OCI-LY7 (cell line): ENCODE measurements around the gene LIMD2. TPM values are rescaled to one million over a fixed set of nuclear protein-coding genes. Genes with fewer than 3 reads are reported as not detected.

Experiments used
- BruUV-seq: library from RNA; stranded (reverse); fragments of 400-500 nt; replicated peaks from 2 replicates; lab custom pipeline; 2021; lab: Mats Ljungman, UMichigan
- CTCF ChIA-PET: fragments of 300-600 bp; sonication (Branson Sonifier 250); formaldehyde crosslinking; loops from one replicate; lab custom pipeline; 2022; ENCODE audit warnings: antibody characterized with exemption; ENCODE audit not compliant: unreplicated experiment; lab: Charles Lee
- POLR2A ChIA-PET: fragments of 300-600 bp; sonication (Branson Sonifier 250); formaldehyde crosslinking; loops from one replicate; lab custom pipeline; 2022; ENCODE audit warnings: antibody characterized with exemption; lab: Charles Lee
- DNase-seq: peaks from one replicate; pipeline ENCODE4 v3.0.0-alpha.2; 2015; ENCODE audit warnings: low spot score
- H2AFZ ChIP-seq: fragments of 200-600 bp; sonication (generic), shearing (Covaris generic); 2 replicates; pipeline ENCODE4 v1.6.1; 2014; ENCODE audit warnings: mild to moderate bottlenecking, antibody characterized with exemption, low read length, moderate library complexity
- H3K27ac ChIP-seq: fragments of 200-600 bp; sonication (generic); 2 replicates; pipeline ENCODE4 v1.5.1; 2014; ENCODE audit warnings: mixed run types, low read depth, mild to moderate bottlenecking, moderate library complexity, low read length, inconsistent platforms; ENCODE audit not compliant: poor library complexity, severe bottlenecking
- H3K36me3 ChIP-seq: fragments of 200-600 bp; sonication (generic); 2 replicates; pipeline ENCODE4 v1.6.1; 2014; ENCODE audit warnings: mild to moderate bottlenecking, antibody characterized with exemption, low read length, moderate library complexity, mixed read lengths; ENCODE audit not compliant: insufficient read depth
- H3K4me1 ChIP-seq: fragments of 200-600 bp; sonication (generic); 2 replicates; pipeline ENCODE4 v1.5.1; 2014; ENCODE audit warnings: mild to moderate bottlenecking, low read length; ENCODE audit not compliant: insufficient read depth, poor library complexity, severe bottlenecking
- H3K4me2 ChIP-seq: fragments of 200-600 bp; sonication (generic); 2 replicates; pipeline ENCODE4 v1.6.1; 2014; ENCODE audit warnings: mild to moderate bottlenecking, low read length
- H3K4me3 ChIP-seq: fragments of 200-600 bp; sonication (generic); 2 replicates; pipeline ENCODE4 v1.5.1; 2014; ENCODE audit warnings: mild to moderate bottlenecking, low read depth, low read length; ENCODE audit not compliant: poor library complexity, severe bottlenecking
- H3K79me2 ChIP-seq: fragments of 200-600 bp; sonication (generic); 2 replicates; pipeline ENCODE4 v1.6.1; 2016; ENCODE audit warnings: low read depth, mild to moderate bottlenecking, low read length, moderate library complexity, mixed read lengths; ENCODE audit not compliant: insufficient read depth
- H3K9me2 ChIP-seq: fragments of 200-600 bp; sonication (generic); 2 replicates; pipeline ENCODE4 v1.6.1; 2016; ENCODE audit warnings: mild to moderate bottlenecking, low read length, mixed read lengths; ENCODE audit not compliant: insufficient read depth
- H3K9me3 ChIP-seq: fragments of 200-600 bp; sonication (generic); 2 replicates; pipeline ENCODE4 v1.6.1; 2014; ENCODE audit warnings: mild to moderate bottlenecking, mixed run types, low read length, mixed read lengths
- H4K20me1 ChIP-seq: fragments of 200-600 bp; sonication (generic); 2 replicates; pipeline ENCODE4 v1.6.1; 2014; ENCODE audit warnings: mild to moderate bottlenecking, antibody characterized with exemption, low read length, moderate library complexity, mixed read lengths; ENCODE audit not compliant: insufficient read depth
- CTCF ChIP-seq: fragments of 200-600 bp; sonication (generic); conservative IDR thresholded peaks from 2 replicates; pipeline ENCODE4 v1.5.1; 2014; ENCODE audit warnings: mild to moderate bottlenecking, antibody characterized with exemption, low read length, moderate library complexity, mixed read lengths
- EZH2phosphoT487 ChIP-seq: fragments of 200-600 bp; sonication (generic); IDR thresholded peaks from 2 replicates; pipeline ENCODE4 v1.6.1; 2018; ENCODE audit warnings: low read depth, borderline replicate concordance, mild to moderate bottlenecking, mixed run types, antibody characterized with exemption, low read length, moderate library complexity, mixed read lengths
- intact Hi-C: fragments of 100-400 bp; cut with micrococcal nuclease; formaldehyde crosslinking; loops from one replicate; pipeline ENCODE4 v1.10.0; 2022; ENCODE audit not compliant: unreplicated experiment
- total RNA-seq, 2 experiments: library from RNA; depleted of rRNA in 1 of 2; stranded (reverse); fragments of >200 nt in 1 of 2; shearing (Covaris generic) in 1 of 2; gene quantifications; 2 replicates each; pipeline ENCODE4 v1.2.3, GENCODE V29; 2014 to 2022

LIMD2 gene
- total RNA-seq, 2 experiments from 2014 or later = 286 to 406 TPM

DNA sequence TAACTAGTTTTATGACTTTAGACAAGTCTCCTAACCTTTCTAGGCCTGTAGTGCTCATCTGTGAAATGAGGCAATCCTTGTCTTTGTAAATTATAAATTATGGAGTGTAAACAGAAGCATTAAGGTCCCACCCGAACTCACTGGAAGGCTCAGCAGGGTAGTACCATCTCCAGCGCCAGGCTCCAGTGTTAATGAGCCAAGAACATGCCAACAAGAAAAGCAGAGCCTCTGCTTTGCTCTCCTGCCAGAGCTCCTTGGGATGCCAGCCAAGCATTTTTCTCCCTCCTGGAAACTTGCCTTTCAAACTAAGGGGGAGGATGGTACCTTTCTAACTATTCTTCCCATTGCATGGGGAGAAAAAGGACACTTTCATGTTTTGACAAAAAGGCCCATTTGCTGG, 14.9 kb downstream of the LIMD2 start:
- no peak for DNase-seq
- Histone ChIP-seq H3K4me1 (no peaks in the 10 kb centered on the region), H2AFZ (no peak overlapping the region), H3K4me2 (no peak overlapping the region), H3K4me3 (no peak overlapping the region), H3K36me3 (peaks cover 33% of the 10 kb centered on the region), H3K79me2 (no peaks in the 10 kb centered on the region), H3K9me3 (no peaks in the 10 kb centered on the region; the same call in 1 of the 2 replicates), H3K9me2 (no peaks in the 10 kb centered on the region), H4K20me1 (no peaks in the 10 kb centered on the region), H3K27ac (no peak overlapping the region)
- intact Hi-C loops = no loop called here
- POLR2A ChIA-PET = interaction anchor here (0.7 kb wide), 1 partner anchor 333 kb away, joined by 3 read pairs; no protein-coding TSS in a partner anchor
- BruUV-seq = no TSS peak
- CTCF ChIA-PET = no interaction called here
- TF ChIP-seq EZH2phosphoT487 = no peak
- no peak for TF ChIP-seq CTCF

DNA sequence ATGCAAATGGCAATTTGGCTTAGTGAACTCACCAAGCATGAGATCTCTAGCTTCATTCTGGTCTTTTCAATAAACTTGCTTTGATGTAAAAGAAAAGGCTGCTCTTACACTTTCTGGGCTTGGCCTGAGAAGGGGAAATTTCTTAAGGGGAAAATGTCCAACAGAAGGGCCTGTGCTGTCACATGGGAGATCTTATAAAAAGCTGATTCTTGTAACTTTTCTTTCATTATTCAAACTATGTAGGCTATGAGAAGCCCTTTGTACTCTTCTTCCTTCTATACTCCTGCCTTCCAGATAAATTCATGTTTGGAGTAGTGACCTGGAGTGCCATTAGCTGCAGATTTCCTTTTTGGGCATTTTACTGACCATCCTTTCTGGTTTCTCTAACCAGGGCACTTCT, 16.9 kb downstream of the LIMD2 start:
- TF ChIP-seq EZH2phosphoT487 (no peak), CTCF (no peak)

GRCh38 chr17:63682441-63682840, 17.5 kb downstream of the LIMD2 start:
- H3K79me2 ChIP-seq = no peaks in the 10 kb centered on the region
- BruUV-seq = no TSS peak
- no peak for DNase-seq
- H3K4me1 ChIP-seq = no peaks in the 10 kb centered on the region
- no peaks in the 10 kb centered on the region for H4K20me1 ChIP-seq
- no peaks in the 10 kb centered on the region for H3K9me2 ChIP-seq
- H3K4me2 ChIP-seq = no peak overlapping the region
- peaks cover 26% of the 10 kb centered on the region for H3K36me3 ChIP-seq
- no peak overlapping the region for H3K27ac ChIP-seq
- H3K4me3 ChIP-seq = no peak overlapping the region
- ChIA-PET POLR2A (interaction anchor here (0.6 to 1.8 kb wide), 3 partner anchors 13 to 1060 kb away, joined by 3 to 8 read pairs (median 5); no protein-coding TSS in a partner anchor), CTCF (no interaction called here)
- intact Hi-C loops = no loop called here
- TF ChIP-seq CTCF = no peak
- no peak for TF ChIP-seq EZH2phosphoT487
- H3K9me3 ChIP-seq = no peaks in the 10 kb centered on the region; the same call in 1 of the 2 replicates
- no peak overlapping the region for H2AFZ ChIP-seq

More for the DNA sequence above, 16.9 kb downstream of the LIMD2 start:
- DNase-seq = no peak
- no TSS peak for BruUV-seq
- Histone ChIP-seq H4K20me1 (no peaks in the 10 kb centered on the region), H3K27ac (no peak overlapping the region), H3K4me1 (no peaks in the 10 kb centered on the region), H3K4me3 (no peak overlapping the region), H2AFZ (no peak overlapping the region), H3K9me3 (no peaks in the 10 kb centered on the region; the same call in 1 of the 2 replicates), H3K9me2 (no peaks in the 10 kb centered on the region), H3K36me3 (peaks cover 26% of the 10 kb centered on the region), H3K4me2 (no peak overlapping the region), H3K79me2 (no peaks in the 10 kb centered on the region)
- intact Hi-C loops = no loop called here
- POLR2A ChIA-PET = interaction anchor here (0.6 to 1.7 kb wide), 3 partner anchors 12 to 114 kb away, joined by 3 to 8 read pairs (median 3); no protein-coding TSS in a partner anchor
- CTCF ChIA-PET = no interaction called here
